Nucleus accumbens (tissue), 56 donors: Measurements from ENCODE around the gene CD300LF.

Experiments used
- DNase-seq, 56 donors: peaks; one replicate each; lab custom pipeline; 2025; lab: John Stamatoyannopoulos, UW

The CD300LF gene

DNA sequence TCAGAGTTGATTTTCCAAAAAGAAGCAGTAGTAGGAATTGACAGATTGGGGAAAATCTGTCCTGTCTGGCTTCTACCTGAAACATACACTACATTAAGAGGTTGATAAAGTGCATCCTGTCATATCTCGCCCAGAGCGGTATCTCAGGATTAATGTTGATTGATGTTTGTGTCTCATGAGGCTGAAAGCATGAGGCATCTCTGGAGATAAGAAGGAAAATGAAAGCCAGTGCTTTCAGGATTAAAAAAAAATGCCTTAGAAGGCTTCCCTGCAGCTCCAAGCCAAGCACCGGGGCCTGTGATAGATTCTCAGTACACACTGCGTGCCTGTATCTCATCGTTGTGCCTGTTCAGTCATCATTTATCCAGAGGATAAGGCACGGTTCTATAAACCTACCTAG, 62.8 kb downstream of the CD300LF start:
- no peak for DNase-seq

DNA sequence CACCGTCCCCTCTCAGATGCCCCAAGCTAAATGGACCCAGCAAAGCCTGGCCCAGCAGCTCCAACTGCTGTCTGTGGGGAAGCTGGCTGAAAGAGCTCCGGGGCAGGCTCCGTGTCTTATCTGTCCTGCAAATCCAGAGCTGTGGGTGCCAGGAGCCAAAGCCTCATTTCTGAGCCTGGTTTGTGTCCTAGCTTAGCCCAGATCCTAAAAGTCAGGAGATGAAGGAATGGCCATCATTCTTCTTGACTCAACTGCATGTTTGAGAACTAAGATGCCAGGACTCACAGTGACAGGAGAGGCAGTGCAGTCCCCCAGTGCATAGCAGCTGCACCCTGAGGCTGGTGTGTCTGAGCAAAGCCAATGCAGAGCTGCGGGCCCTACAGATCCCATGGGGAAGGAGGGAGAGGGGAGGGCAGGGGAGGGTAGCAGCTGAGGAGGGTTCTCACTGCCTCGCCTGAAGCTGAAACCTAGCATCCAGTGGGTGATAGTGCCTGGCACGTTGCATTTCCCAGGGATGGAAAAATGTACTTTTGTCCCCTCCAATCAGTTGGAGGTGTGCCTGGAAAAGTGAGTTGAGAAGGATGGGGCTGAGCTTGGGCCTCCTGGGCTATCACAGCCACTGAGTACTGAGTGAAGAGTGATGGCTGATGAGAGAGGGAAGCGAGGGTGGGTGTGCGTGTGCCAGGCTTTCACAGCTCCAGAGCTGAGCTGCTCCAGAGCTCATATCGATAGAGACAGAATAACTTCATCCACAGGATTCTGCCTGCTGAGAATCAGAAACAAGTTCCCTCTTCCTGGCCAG, 64.7 kb downstream of the CD300LF start:
- DNase-seq: no peak

DNA sequence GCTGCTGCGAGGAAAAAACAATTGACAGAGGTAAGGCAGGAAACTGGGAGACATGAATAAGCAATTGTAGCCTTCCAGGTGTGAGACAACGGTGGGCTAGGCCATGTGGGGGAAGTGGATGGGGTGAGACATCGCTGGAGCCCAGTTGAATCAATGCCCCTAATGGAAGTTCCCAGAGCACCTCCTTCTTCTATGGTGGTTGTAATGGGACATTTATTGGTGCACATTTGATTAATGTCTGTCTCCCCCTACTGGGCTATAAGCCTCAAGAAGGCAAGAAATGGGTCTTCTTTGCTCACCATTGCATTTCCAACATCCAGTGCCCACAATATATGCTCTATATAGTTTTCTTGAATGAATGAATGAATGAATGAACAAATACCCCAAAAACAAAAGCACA, 66.5 kb downstream of the CD300LF start:
- no peak for DNase-seq

DNA sequence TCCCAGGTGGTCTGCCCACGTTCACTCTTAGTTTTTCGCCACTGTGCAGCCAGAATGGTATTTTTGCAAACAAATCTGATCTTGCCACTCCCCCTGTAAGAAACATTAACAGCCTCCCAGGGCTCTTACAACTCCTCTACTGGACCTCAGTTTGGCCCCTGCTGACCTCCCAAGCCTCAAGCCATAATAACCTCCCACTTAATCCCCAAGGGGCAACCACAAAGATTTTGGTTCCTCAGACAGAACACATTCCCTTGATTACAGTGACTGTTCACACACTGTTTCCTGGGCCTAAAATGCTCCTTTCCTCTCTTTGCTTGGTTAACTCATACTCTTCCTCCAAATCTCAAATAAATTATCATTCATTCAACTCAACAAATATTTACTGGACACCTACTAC, 67.7 kb downstream of the CD300LF start:
- no peak for DNase-seq

DNA sequence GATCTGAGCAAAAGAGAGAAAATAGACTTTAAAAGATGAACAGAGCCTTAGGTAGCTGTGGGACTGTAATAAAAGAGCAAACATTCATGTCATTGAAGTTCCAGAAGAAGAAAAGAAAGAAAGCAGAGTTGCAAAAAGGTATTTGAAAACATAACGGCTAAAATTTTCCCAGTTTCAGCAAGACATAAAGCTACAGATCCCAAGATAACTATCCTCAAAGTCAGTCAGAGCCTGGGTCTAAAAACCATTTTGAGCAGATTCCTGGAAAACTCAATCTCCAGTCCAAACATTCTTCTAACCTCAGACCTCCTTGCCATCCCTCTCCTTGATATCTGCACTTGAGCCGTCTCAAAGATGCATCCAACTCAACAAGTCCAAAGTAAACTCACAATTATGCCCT, 68.3 kb downstream of the CD300LF start:
- no peak for DNase-seq
